CD4-positive, alpha-beta T cell (primary cell): ENCODE measurements around the gene ZNF48. TPM values are rescaled to one million over a fixed set of nuclear protein-coding genes. Genes with fewer than 3 reads are reported as not detected.

Experiments
- ATAC-seq: fragments of 200-7000 bp; cut with Tn5 transposase; one replicate; pipeline ENCODE4 v1.10.0; 2022; ENCODE audit warnings: mild to moderate bottlenecking; ENCODE audit not compliant: poor library complexity
- CTCF ChIA-PET: fragments of 350-600 bp; sonication (Branson Sonifier 250); formaldehyde crosslinking; loops from one replicate; lab custom pipeline; 2021; ENCODE audit warnings: antibody characterized with exemption, inconsistent platforms; lab: Charles Lee
- POLR2A ChIA-PET: fragments of 350-600 bp; sonication (Branson Sonifier 250); formaldehyde crosslinking; loops from one replicate; lab custom pipeline; 2021; ENCODE audit warnings: antibody characterized with exemption, inconsistent platforms; lab: Charles Lee
- DNase-seq, 14 experiments: peaks; one replicate each; pipeline ENCODE4 v3.0.0-alpha.2; 2013 to 2020; ENCODE audit warnings: mixed read lengths in 2 of 14
- H3K27ac ChIP-seq, 2 donors: one replicate each; pipeline versions ENCODE4 v1.5.1 to v1.7.0; 2013; ENCODE audit warnings: low read length in 2 of 2, low read depth in 1 of 2, mild to moderate bottlenecking in 1 of 2
- H3K27me3 ChIP-seq, 2 experiments: 1 replicate in 1 of 2; 2 replicates in 1 of 2; pipeline versions ENCODE4 v1.6.1 to v1.7.0; 2013; ENCODE audit warnings: low read length in 2 of 2, control low read depth in 1 of 2, mild to moderate bottlenecking in 1 of 2, moderate library complexity in 1 of 2; ENCODE audit not compliant: insufficient read depth in 2 of 2, control insufficient read depth in 1 of 2
- H3K36me3 ChIP-seq: one replicate; pipeline ENCODE4 v1.6.1; 2013; ENCODE audit warnings: low read length, control low read depth; ENCODE audit not compliant: insufficient read depth
- H3K4me1 ChIP-seq: one replicate; pipeline ENCODE4 v1.6.1; 2013; ENCODE audit warnings: low read length, control low read depth; ENCODE audit not compliant: insufficient read depth
- H3K4me3 ChIP-seq: one replicate; pipeline ENCODE4 v1.5.1; 2013; ENCODE audit warnings: mild to moderate bottlenecking, low read length, moderate library complexity
- H3K9me3 ChIP-seq, 2 experiments: 1 replicate in 1 of 2; 2 replicates in 1 of 2; pipeline versions ENCODE4 v1.6.1 to v1.7.0; 2013; ENCODE audit warnings: low read length in 2 of 2, mild to moderate bottlenecking in 2 of 2, control low read depth in 1 of 2, moderate library complexity in 1 of 2; ENCODE audit not compliant: control insufficient read depth in 1 of 2, insufficient read depth in 1 of 2
- H3K27ac Mint-ChIP-seq: one replicate; pipeline ENCODE4 v1.8.0; 2020; ENCODE audit warnings: mixed read lengths
- H3K27me3 Mint-ChIP-seq: one replicate; pipeline ENCODE4 v1.8.0; 2021; ENCODE audit warnings: mixed read lengths
- H3K36me3 Mint-ChIP-seq: one replicate; pipeline ENCODE4 v1.8.0; 2021; ENCODE audit warnings: low read depth, mixed read lengths
- H3K4me1 Mint-ChIP-seq: one replicate; pipeline ENCODE4 v1.8.0; 2021; ENCODE audit warnings: low read depth, mixed read lengths
- H3K4me3 Mint-ChIP-seq: one replicate; pipeline ENCODE4 v1.8.0; 2020; ENCODE audit warnings: mild to moderate bottlenecking, mixed read lengths
- H3K9me3 Mint-ChIP-seq: one replicate; pipeline ENCODE4 v1.8.0; 2020; ENCODE audit warnings: mixed read lengths
- intact Hi-C, 2 experiments: fragments of 100-400 bp; cut with DNase I in 1 of 2; cut with micrococcal nuclease in 1 of 2; formaldehyde crosslinking; loops; one replicate each; pipeline versions ENCODE4 v1.15.1 to v1.9.0; 2023 to 2025; cut with DNase I, micrococcal nuclease
- total RNA-seq, 174 experiments: library from RNA in 2 of 174; stranded (reverse) in 2 of 174; gene quantifications; one replicate each; pipeline ENCODE4 v1.2.3 and lab custom pipeline; 2021 to 2026
- TF ChIP-seq, protein P1 (sequence below): fragments of 200-600 bp; IDR thresholded peaks from one replicate; pipeline ENCODE4 v1.8.0; 2022; ENCODE audit warnings: antibody characterized with exemption, mild to moderate bottlenecking

Gene ZNF48
- total RNA-seq, 2 experiments from 2014 or later, result 3.4 to 3.5 TPM

- Histone ChIP-seq H3K27me3 (no peaks in the 10 kb centered on the region), H3K4me1 (peaks cover 54% of the 10 kb centered on the region), H3K36me3 (peaks cover 13% of the 10 kb centered on the region), H3K9me3 (no peaks in the 10 kb centered on the region), H3K4me3 (no peak within 1 kb of the TSS), H3K27ac (peak within 1 kb of the TSS; percentile 31 to 100)
- Mint-ChIP-seq H3K9me3 (no peaks in the 10 kb centered on the region), H3K36me3 (peaks cover 22% of the 10 kb centered on the region), H3K4me1 (peaks cover 43% of the 10 kb centered on the region), H3K27me3 (no peaks in the 10 kb centered on the region), H3K4me3 (no peak within 1 kb of the TSS), H3K27ac (peak within 1 kb of the TSS; percentile 100)
- DNase-seq, result no peak
- POLR2A ChIA-PET, result no interaction called here
- TF ChIP-seq, protein P1, sequence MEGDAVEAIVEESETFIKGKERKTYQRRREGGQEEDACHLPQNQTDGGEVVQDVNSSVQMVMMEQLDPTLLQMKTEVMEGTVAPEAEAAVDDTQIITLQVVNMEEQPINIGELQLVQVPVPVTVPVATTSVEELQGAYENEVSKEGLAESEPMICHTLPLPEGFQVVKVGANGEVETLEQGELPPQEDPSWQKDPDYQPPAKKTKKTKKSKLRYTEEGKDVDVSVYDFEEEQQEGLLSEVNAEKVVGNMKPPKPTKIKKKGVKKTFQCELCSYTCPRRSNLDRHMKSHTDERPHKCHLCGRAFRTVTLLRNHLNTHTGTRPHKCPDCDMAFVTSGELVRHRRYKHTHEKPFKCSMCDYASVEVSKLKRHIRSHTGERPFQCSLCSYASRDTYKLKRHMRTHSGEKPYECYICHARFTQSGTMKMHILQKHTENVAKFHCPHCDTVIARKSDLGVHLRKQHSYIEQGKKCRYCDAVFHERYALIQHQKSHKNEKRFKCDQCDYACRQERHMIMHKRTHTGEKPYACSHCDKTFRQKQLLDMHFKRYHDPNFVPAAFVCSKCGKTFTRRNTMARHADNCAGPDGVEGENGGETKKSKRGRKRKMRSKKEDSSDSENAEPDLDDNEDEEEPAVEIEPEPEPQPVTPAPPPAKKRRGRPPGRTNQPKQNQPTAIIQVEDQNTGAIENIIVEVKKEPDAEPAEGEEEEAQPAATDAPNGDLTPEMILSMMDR, result no peak
- intact Hi-C loops, result loop anchor here (5.0 to 10.0 kb wide), 4 partner anchors 33 to 550 kb away; partner anchors contain the start of genes FBRS (in 1 of the 2), FBXL19 (in 1 of the 2) and ZNF771 (in 1 of the 2)
- no peak for ATAC-seq
- CTCF ChIA-PET, result interaction anchor here (1.4 kb wide), 1 partner anchor 35 kb away, joined by 4 read pairs; no protein-coding TSS in a partner anchor
Observed at GRCh38 chr16:30374538-30374937, 20.7 kb upstream of the ZNF48 start, which contains the start of gene MYL11. MYL11 (plus strand) TSS chr16:30374802; CDS start chr16:30374858, 56 bp downstream.

DNA sequence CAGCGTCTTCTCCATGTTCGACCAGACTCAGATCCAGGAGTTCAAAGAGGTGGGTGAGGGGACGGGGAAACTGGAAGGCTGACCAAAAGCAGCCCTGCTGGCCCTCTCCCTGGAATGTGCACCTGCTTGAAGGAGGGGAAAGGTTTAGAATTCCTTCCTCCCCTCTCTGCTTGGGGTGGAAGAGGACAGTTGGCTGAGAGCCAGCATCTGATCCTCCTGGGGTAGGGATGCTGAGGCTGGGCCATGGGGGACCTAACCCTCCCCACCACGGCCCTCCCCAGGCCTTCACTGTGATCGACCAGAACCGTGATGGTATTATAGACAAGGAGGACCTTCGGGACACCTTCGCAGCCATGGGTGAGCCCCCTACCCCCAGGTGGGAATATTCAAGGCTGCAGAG lies 19.4 kb upstream of the ZNF48 start:
- ChIA-PET CTCF (interaction anchor here (3.7 kb wide), 1 partner anchor 34 kb away, joined by 14 read pairs; no protein-coding TSS in a partner anchor), POLR2A (no interaction called here)
- ATAC-seq, result no peak
- TF ChIP-seq, protein P1, result no peak
- no peak overlapping the region for H3K4me3 Mint-ChIP-seq
- H3K9me3 Mint-ChIP-seq, result no peaks in the 10 kb centered on the region
- Histone ChIP-seq H3K36me3 (peaks cover 24% of the 10 kb centered on the region), H3K4me1 (peaks cover 66% of the 10 kb centered on the region), H3K27ac (peak overlapping the region; percentile 100), H3K4me3 (no peak overlapping the region), H3K27me3 (no peaks in the 10 kb centered on the region), H3K9me3 (no peaks in the 10 kb centered on the region)
- no peaks in the 10 kb centered on the region for H3K27me3 Mint-ChIP-seq
- DNase-seq, result peak in 1 of 14 experiments; percentile 21
- peak overlapping the region; percentile 100 for H3K27ac Mint-ChIP-seq
- intact Hi-C loops, result loop anchor here in 1 of 2 experiments (10.0 kb wide), 1 partner anchor 549 kb away; the partner anchor contains the start of gene FBXL19
- H3K4me1 Mint-ChIP-seq, result peaks cover 51% of the 10 kb centered on the region
- peaks cover 33% of the 10 kb centered on the region for H3K36me3 Mint-ChIP-seq

DNA sequence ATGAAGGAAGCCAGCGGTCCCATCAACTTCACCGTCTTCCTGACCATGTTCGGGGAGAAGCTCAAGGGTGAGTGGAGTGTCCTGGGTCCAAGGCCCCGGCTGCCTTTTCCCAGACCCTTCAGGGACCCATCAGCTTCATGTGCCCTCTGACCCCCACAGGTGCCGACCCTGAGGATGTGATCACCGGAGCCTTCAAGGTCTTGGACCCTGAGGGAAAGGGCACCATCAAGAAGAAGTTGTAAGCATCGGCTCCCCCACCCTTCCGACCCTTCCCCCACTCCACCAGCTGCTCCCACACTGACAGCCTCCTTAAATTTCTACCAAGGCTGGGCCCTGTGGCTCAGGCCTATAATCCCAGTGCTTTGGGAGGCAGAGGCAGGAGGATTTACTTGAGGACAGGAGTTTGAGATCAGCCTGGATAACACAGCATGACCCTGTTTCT lies 18.7 kb upstream of the ZNF48 start:
- peak in 1 of 14 experiments; percentile 38 for DNase-seq
- Histone ChIP-seq H3K27me3 (no peaks in the 10 kb centered on the region), H3K9me3 (no peaks in the 10 kb centered on the region), H3K4me1 (peaks cover 67% of the 10 kb centered on the region), H3K4me3 (no peak overlapping the region), H3K27ac (peak overlapping the region; percentile 100), H3K36me3 (peaks cover 25% of the 10 kb centered on the region)
- TF ChIP-seq, protein P1, result no peak
- intact Hi-C loops, result loop anchor here in 1 of 2 experiments (10.0 kb wide), 1 partner anchor 548 kb away; the partner anchor contains the start of gene FBXL19
- peak overlapping the region; percentile 100 for H3K27ac Mint-ChIP-seq
- H3K36me3 Mint-ChIP-seq, result peaks cover 35% of the 10 kb centered on the region
- H3K4me1 Mint-ChIP-seq, result peaks cover 51% of the 10 kb centered on the region
- no peaks in the 10 kb centered on the region for H3K27me3 Mint-ChIP-seq
- no peak for ATAC-seq
- ChIA-PET CTCF (interaction anchor here (3.7 kb wide), 1 partner anchor 33 kb away, joined by 14 read pairs; no protein-coding TSS in a partner anchor), POLR2A (interaction anchor here (1.6 to 2.6 kb wide), 3 partner anchors 21 to 766 kb away, joined by 3 to 20 read pairs (median 17); partner anchors contain the start of gene CD2BP2)
- no peak overlapping the region for H3K4me3 Mint-ChIP-seq
- no peaks in the 10 kb centered on the region for H3K9me3 Mint-ChIP-seq
